HAP-1 (cell line): ENCODE measurements around the gene PGC.
"Not testable (repeated sequence)": the region's sequence is repeated elsewhere in the genome, so short reads cannot be mapped to it uniquely, and the experiment has no call there.

Source experiments
- DNase-seq, 2 experiments: peaks; one replicate each; pipeline ENCODE4 v3.0.0-alpha.2; 2016 to 2020; ENCODE audit warnings: low spot score in 2 of 2
- H3K27me3 ChIP-seq: fragments of 250-450 bp; sonication (Bioruptor Pico); 2 replicates; pipeline ENCODE4 v1.5.1; 2020; ENCODE audit warnings: low read depth, mild to moderate bottlenecking, moderate library complexity
- H3K36me3 ChIP-seq: fragments of 250-450 bp; sonication (Bioruptor Pico); replicated peaks from 2 replicates; pipeline ENCODE4 v1.5.1; 2020; ENCODE audit warnings: mild to moderate bottlenecking
- H3K4me1 ChIP-seq: fragments of 250-450 bp; sonication (Bioruptor Pico); 2 replicates; pipeline ENCODE4 v1.5.1; 2020; ENCODE audit warnings: mild to moderate bottlenecking
- H3K4me3 ChIP-seq: fragments of 250-450 bp; sonication (Bioruptor Pico); 2 replicates; pipeline ENCODE4 v1.5.1; 2020; ENCODE audit warnings: mild to moderate bottlenecking, moderate library complexity
- H3K9me3 ChIP-seq: fragments of 250-450 bp; sonication (Bioruptor Pico); 2 replicates; pipeline ENCODE4 v1.5.1; 2020; ENCODE audit warnings: mild to moderate bottlenecking, moderate library complexity
- in situ Hi-C: fragments of 300-500 bp; cut with MboI; formaldehyde crosslinking; loops from 3 replicates; pipeline ENCODE4 v1.14.3; 2020; ENCODE audit warnings: low sequenced_read_pairs, inconsistent platforms, mixed read lengths

The PGC gene

GRCh38 chr6:41768545-41769308 lies 21.5 kb upstream of the PGC start:
- Histone ChIP-seq H3K27me3 (no peaks in the 10 kb centered on the region), H3K9me3 (no peaks in the 10 kb centered on the region), H3K4me1 (no peaks in the 10 kb centered on the region), H3K36me3 (peaks cover 14% of the 10 kb centered on the region), H3K4me3 (no peak overlapping the region)
- DNase-seq: no peak
- in situ Hi-C loops: no loop called here

- peak; percentile 22 to 66 for DNase-seq
- Histone ChIP-seq H3K9me3 (no peaks in the 10 kb centered on the region), H3K4me1 (no peaks in the 10 kb centered on the region), H3K27me3 (no peaks in the 10 kb centered on the region), H3K4me3 (no peak overlapping the region), H3K36me3 (peaks cover 11% of the 10 kb centered on the region)
- in situ Hi-C loops: no loop called here
These were observed 20.1 kb upstream of the PGC start for GRCh38 chr6:41767112-41767833.

GRCh38 chr6:41766043-41766664 lies 19.0 kb upstream of the PGC start:
- H3K4me3 ChIP-seq, H3K4me1 ChIP-seq, H3K36me3 ChIP-seq, H3K9me3 ChIP-seq, DNase-seq, H3K27me3 ChIP-seq, in situ Hi-C loops: not testable (repeated sequence)

- no peak for DNase-seq
- no peaks in the 10 kb centered on the region for H3K36me3 ChIP-seq
- in situ Hi-C loops: no loop called here
- H3K9me3 ChIP-seq: no peaks in the 10 kb centered on the region
- H3K27me3 ChIP-seq: no peaks in the 10 kb centered on the region
- no peak overlapping the region for H3K4me3 ChIP-seq
- no peaks in the 10 kb centered on the region for H3K4me1 ChIP-seq
These were observed 16.3 kb upstream of the PGC start for GRCh38 chr6:41763470-41763869.

- in situ Hi-C loops: no loop called here
- no peaks in the 10 kb centered on the region for H3K9me3 ChIP-seq
- no peak for DNase-seq
- H3K4me3 ChIP-seq: no peak overlapping the region
- no peaks in the 10 kb centered on the region for H3K36me3 ChIP-seq
- H3K4me1 ChIP-seq: no peaks in the 10 kb centered on the region
- H3K27me3 ChIP-seq: no peaks in the 10 kb centered on the region
These were observed 12.8 kb upstream of the PGC start for GRCh38 chr6:41759905-41760579.

GRCh38 chr6:41759106-41759904 lies 12.1 kb upstream of the PGC start:
- Histone ChIP-seq H3K9me3 (no peaks in the 10 kb centered on the region), H3K4me1 (no peaks in the 10 kb centered on the region), H3K27me3 (peaks cover 3% of the 10 kb centered on the region), H3K36me3 (no peaks in the 10 kb centered on the region), H3K4me3 (no peak overlapping the region)
- in situ Hi-C loops: no loop called here
- DNase-seq: no peak

- H3K4me3 ChIP-seq: no peak overlapping the region
- H3K27me3 ChIP-seq: peaks cover 7% of the 10 kb centered on the region
- no peaks in the 10 kb centered on the region for H3K9me3 ChIP-seq
- no peaks in the 10 kb centered on the region for H3K36me3 ChIP-seq
- no peaks in the 10 kb centered on the region for H3K4me1 ChIP-seq
- in situ Hi-C loops: no loop called here
- no peak for DNase-seq
These were observed 11.4 kb upstream of the PGC start for GRCh38 chr6:41758641-41759035.

GRCh38 chr6:41757931-41758640 lies 10.9 kb upstream of the PGC start:
- peaks cover 13% of the 10 kb centered on the region for H3K27me3 ChIP-seq
- no peaks in the 10 kb centered on the region for H3K9me3 ChIP-seq
- H3K4me1 ChIP-seq: no peaks in the 10 kb centered on the region
- H3K4me3 ChIP-seq: no peak overlapping the region
- no peak for DNase-seq
- in situ Hi-C loops: no loop called here
- H3K36me3 ChIP-seq: no peaks in the 10 kb centered on the region

GRCh38 chr6:41757271-41757670 lies 10.1 kb upstream of the PGC start:
- DNase-seq: no peak
- no peaks in the 10 kb centered on the region for H3K4me1 ChIP-seq
- in situ Hi-C loops: no loop called here

GRCh38 chr6:41756354-41756753 lies 9.2 kb upstream of the PGC start:
- in situ Hi-C loops: no loop called here
- no peak for DNase-seq
- peaks cover 13% of the 10 kb centered on the region for H3K27me3 ChIP-seq
- no peaks in the 10 kb centered on the region for H3K9me3 ChIP-seq
- H3K36me3 ChIP-seq: no peaks in the 10 kb centered on the region
- no peaks in the 10 kb centered on the region for H3K4me1 ChIP-seq
- no peak overlapping the region for H3K4me3 ChIP-seq

More at GRCh38 chr6:41757271-41757670, 10.1 kb upstream of the PGC start:
- Histone ChIP-seq H3K36me3 (no peaks in the 10 kb centered on the region), H3K9me3 (no peaks in the 10 kb centered on the region), H3K27me3 (peaks cover 13% of the 10 kb centered on the region), H3K4me3 (no peak overlapping the region)

- Histone ChIP-seq H3K36me3 (no peaks in the 10 kb centered on the region), H3K9me3 (no peaks in the 10 kb centered on the region), H3K4me1 (no peaks in the 10 kb centered on the region), H3K4me3 (no peak overlapping the region), H3K27me3 (peaks cover 13% of the 10 kb centered on the region)
- in situ Hi-C loops: no loop called here
- no peak for DNase-seq
These were observed 8.7 kb upstream of the PGC start for GRCh38 chr6:41755895-41756294.

- Histone ChIP-seq H3K9me3 (no peaks in the 10 kb centered on the region), H3K36me3 (no peaks in the 10 kb centered on the region), H3K4me1 (no peaks in the 10 kb centered on the region), H3K4me3 (no peak overlapping the region), H3K27me3 (peaks cover 13% of the 10 kb centered on the region)
- in situ Hi-C loops: no loop called here
- DNase-seq: no peak
These were observed 3.2 kb upstream of the PGC start for GRCh38 chr6:41750374-41750773.

GRCh38 chr6:41748542-41748941 lies 1.3 kb upstream of the PGC start:
- H3K36me3 ChIP-seq: no peaks in the 10 kb centered on the region
- peaks cover 4% of the 10 kb centered on the region; the same call in 1 of the 2 replicates for H3K27me3 ChIP-seq
- no peak overlapping the region for H3K4me3 ChIP-seq
- H3K4me1 ChIP-seq: no peaks in the 10 kb centered on the region
- in situ Hi-C loops: no loop called here
- no peaks in the 10 kb centered on the region for H3K9me3 ChIP-seq
- DNase-seq: no peak
